ENCODE measurements around the gene GJA3. TPM values are rescaled to one million over a fixed set of nuclear protein-coding genes. Genes with fewer than 3 reads are reported as not detected.

The GJA3 gene
- total and polyA plus RNA-seq, 10 of the 15 experiments (the other 5 are each of a cell fraction or from before 2014, with no cell fraction given) = 0.03 to 0.11 (median 0.04) TPM; not detected in 5

GRCh38 chr13:20178156-20178555 lies 17.3 kb upstream of the GJA3 start:
- H3K79me2 ChIP-seq (ENCODE audit: control insufficient read depth, insufficient read depth, low read length) = no peaks in the 10 kb centered on the region
- H3K4me3 ChIP-seq = no peak overlapping the region
- H3K4me1 ChIP-seq (ENCODE audit: control insufficient read depth, insufficient read depth, low read length) = peaks cover 7% of the 10 kb centered on the region
- no peaks in the 10 kb centered on the region for H3K9me3 ChIP-seq (replicated peaks; ENCODE audit: control insufficient read depth, insufficient read depth, low read length)
- H3K27me3 ChIP-seq (replicated peaks in 1 of 2; ENCODE audit: control insufficient read depth in 2 of 2, insufficient read depth in 2 of 2, low read length in 1 of 2) = no peaks in the 10 kb centered on the region
- no peaks in the 10 kb centered on the region for H3K36me3 ChIP-seq (ENCODE audit: control insufficient read depth in 2 of 2, insufficient read depth in 2 of 2, low read length in 1 of 2)
- no peak overlapping the region for H3K27ac ChIP-seq (ENCODE audit: control insufficient read depth, insufficient read depth)
- no peak overlapping the region for H3K4me2 ChIP-seq (ENCODE audit: control insufficient read depth, insufficient read depth)
- RAD21 ChIA-PET (ENCODE audit: unreplicated experiment) = no interaction called here
- POLR2A ChIA-PET = no interaction called here
- SMC1A ChIA-PET (ENCODE audit: uncharacterized antibody, unreplicated experiment) = no interaction called here
- CTCF ChIA-PET = no interaction called here
- BruUV-seq (replicated peaks) = no TSS peak
- WGBS (ENCODE audit: insufficient coverage, insufficient replicate concordance, low lambda C conversion rate, missing lambda C conversion rate) = 56% methylated on average over 5 of the region's 5 CpGs
- in situ Hi-C loops (cut with MboI) (loop anchor here (25.0 kb wide), 1 partner anchor 659 kb away; no protein-coding TSS in a partner anchor), intact Hi-C loops (cut with micrococcal nuclease; ENCODE audit: unreplicated experiment) (no loop called here)
- ATAC-seq = no peak
- DNase-seq (ENCODE audit: low read depth, low spot score) = no peak
- H4K20me1 ChIP-seq (ENCODE audit: control insufficient read depth, insufficient read depth) = no peaks in the 10 kb centered on the region
- no peak overlapping the region for H3K9ac ChIP-seq (ENCODE audit: control insufficient read depth, insufficient read depth, low read length)
- FAIRE-seq = no peak
- no peak overlapping the region for H2AFZ ChIP-seq (ENCODE audit: control insufficient read depth, low read depth, low read length)
- TF ChIP-seq ZNF592 (IDR thresholded peaks at IDR 0.05) = no peak
- no peak for TF ChIP-seq EZH2 (IDR thresholded peaks at IDR 0.05; ENCODE audit: borderline replicate concordance, control insufficient read depth, low read depth, low read length)
- TF ChIP-seq REST (IDR thresholded peaks at IDR 0.05; ENCODE audit: low read depth, low read length) = no peak
- TF ChIP-seq POLR2A (IDR thresholded peaks at IDR 0.05; ENCODE audit: low read depth, low read length) = no peak
- no peak for TF ChIP-seq STAT3 (IDR thresholded peaks at IDR 0.05; ENCODE audit: low read depth, low read length)
- TF ChIP-seq WRNIP1 (IDR thresholded peaks at IDR 0.05; ENCODE audit: borderline replicate concordance, low read depth, low read length) = no peak
- TF ChIP-seq ATF2 (IDR thresholded peaks at IDR 0.05; ENCODE audit: low read length) = no peak
- no peak for TF ChIP-seq TCF12 (IDR thresholded peaks at IDR 0.05; ENCODE audit: low read depth, low read length)
- TF ChIP-seq BACH1 (IDR thresholded peaks at IDR 0.05; ENCODE audit: borderline replicate concordance) = no peak
- no peak for TF ChIP-seq RAD21 (IDR thresholded peaks at IDR 0.05; ENCODE audit: insufficient read depth, low read depth, low read length)
- no peak for TF ChIP-seq RCOR1 (conservative IDR thresholded peaks at IDR 0.05; ENCODE audit: low read depth, low read length)
- no peak for TF ChIP-seq ZNF687 (IDR thresholded peaks at IDR 0.05)

Measured in GM12878 (cell line).